Endometrium (tissue), 2 donors: Measurements from ENCODE around the gene GPR132.
"Not testable (repeated sequence)": the region's sequence is repeated elsewhere in the genome, so short reads cannot be mapped to it uniquely, and the experiment has no call there.

Experiments used
- FAIRE-seq: peaks from 2 replicates; lab custom pipeline; 2012; peaks lifted over from hg19 to GRCh38; lab: Jason Lieb, UNC
- donor health status: control.
- donor health status: control.

Gene GPR132

DNA sequence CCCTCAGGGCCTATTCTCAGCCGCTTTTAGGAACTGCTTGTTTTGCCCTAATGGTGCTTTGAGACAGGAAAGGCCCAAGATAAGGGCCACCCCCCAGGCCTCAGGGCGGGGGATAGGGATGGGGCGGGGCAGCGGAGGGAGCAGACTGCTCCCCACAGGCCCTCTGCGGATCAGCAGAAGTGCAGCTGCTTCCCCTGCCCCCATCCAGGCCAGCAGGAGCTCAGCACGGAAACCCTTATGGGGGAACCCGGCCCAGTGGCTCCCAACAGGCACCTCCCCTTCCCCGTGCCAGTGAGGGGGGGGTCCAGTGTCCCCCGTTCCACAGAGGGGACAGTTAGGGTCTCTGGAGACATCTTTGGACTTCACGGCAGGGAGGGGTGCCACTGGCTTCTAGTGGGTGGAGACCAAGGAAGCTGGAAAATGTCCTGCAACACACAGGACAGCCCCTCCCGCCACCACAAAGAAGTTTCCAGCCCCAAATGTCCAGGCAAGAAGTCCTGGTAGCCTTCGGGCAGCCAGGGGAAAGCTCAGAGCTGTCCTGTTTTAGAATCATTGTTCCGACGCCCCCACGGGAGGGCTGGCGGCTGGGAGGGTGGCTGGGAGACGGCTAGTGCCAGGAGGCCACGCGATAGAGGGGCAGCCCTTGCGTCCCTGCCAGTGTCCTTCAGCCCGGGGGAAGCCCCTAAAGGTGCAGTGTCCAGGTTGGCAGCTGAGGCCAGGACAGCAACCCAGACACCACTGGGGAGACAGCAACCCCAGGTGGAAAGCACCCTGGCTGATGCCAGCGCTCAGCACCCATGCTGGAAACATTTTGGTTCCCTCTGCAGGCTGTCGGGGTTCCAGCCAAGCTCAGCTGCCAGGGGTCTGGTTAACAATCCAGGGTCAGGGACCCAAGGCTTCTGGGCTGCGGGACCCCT is 10.4 kb upstream of the GPR132 start:
- FAIRE-seq, result no peak

DNA sequence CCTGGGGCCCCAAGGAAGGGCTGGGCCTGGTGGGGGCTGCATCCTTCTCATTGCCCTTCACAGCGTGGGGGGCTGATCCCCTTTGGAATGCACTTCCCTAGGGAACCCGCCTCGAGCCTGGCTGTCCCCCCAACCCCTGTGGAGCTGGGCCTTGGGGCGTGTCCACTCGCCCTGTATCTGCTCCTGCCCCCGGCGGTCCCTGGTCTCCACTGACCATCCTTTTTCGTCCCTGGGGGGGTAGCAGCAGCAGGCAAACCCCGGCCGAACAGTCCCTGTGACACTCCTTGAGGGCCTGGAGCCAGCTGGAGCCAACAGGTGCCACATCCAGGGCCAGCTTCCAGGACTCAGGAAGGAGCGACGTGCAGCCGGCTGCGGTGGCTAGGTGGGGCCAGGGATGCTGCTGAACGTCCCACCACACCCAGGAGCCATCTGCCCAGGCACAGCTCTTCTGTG is 9.4 kb upstream of the GPR132 start:
- FAIRE-seq, result no peak

DNA sequence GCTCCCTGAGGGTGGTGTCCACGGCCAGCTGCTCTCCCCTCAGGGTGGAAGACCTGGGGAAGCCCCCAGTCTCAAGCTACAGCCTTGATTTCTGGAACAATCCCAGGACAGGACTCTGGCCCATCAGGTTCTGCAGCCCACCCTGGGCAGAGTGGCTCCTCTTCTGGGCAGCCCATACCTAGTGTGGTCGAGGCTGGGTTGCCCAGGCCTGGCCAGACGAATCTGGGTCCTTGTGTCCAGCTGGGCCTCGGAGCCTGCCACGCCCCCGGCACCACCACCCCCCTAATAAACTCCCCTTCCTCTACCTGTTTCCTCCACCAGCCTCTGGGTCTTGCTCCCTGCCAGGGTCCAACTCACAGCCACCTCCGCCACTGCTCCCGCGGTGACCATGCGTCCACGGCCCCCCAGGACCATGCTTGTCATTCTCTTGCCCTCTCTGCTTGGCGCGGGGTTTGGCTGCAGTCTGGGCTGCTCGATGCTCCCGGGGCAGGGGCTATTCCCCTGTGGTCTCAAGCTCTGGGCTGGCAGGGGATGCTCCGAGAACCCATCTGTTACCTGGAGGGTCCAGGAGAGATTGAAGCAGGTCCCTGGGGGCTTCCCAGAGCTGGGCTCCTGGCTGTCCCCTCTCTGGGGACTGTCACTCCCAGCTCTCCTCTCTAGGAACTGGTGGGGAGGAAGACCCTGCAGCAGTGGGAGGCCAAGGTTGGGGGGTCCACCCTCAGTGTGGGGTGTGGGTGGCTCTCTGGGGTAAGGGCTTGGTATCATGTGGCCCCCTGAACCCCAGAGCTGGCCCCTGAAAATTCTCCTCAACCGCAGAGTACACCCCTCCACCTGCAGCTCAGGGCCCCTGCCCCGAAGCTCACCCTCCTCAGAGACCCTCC is 8.7 kb upstream of the GPR132 start:
- no peak for FAIRE-seq

DNA sequence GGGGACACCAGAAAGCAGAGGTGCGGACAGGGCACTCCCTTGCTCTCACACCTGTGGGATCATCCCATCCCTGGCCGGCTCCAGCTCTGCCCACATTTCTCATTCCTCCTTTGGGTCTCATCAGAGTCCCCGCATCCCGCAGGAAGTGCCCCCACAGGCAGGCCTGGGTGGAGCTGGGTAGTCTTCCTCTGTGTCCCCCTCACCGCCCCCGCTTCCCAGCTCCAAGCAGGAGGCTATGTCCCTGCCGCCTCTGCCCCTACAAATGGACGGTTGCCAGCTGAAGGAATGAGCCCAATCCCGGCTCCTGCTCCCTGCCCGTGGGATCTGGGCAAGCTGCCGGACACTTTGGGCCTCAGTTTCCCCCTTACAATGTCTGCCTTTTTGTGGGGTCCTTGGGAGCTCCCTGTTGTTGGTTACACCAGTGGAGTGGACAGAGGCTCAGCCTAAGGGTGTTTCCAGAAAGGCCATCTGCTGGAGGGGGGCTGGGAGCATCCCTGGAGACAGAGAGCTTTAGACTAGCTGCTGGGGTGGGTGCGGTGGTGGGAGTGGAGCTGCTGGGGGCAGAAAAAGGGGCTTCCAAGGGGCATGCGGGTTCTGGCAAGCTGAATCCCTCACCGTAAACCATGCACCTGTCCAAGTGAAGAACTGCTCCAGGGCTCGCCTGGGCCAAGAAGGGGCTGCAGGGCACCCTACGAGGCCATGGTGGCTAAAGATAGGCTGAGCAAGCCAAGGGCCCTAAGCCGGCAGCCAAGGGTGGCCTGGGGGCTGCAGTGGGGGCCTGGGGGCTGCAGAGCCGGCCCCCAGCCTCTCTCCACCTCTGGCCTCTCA is 7.9 kb upstream of the GPR132 start:
- no peak for FAIRE-seq

DNA sequence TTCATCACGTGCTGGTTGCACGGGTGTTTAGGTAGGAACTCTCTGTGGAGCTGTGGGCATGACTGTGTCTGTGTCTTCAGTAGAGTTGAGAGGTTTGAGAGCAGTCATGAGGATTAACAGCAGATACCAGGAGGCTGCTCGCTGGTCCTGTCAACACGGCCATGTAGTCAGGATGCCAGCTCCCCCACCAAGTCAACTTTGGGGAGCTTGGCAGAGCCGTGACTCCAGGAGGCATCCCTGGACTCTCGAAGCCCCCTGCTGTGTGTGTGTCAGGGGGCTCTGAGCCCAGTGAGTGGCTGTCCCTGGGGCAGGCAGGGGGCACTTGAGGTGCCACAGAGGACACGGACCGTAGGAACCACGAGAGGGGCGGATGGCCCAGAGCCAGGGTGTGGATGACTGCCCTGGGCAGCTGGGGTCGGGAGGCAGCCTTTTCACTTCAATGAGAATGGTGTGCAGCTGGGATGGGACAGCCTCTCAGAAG is 7.2 kb upstream of the GPR132 start:
- no peak for FAIRE-seq

DNA sequence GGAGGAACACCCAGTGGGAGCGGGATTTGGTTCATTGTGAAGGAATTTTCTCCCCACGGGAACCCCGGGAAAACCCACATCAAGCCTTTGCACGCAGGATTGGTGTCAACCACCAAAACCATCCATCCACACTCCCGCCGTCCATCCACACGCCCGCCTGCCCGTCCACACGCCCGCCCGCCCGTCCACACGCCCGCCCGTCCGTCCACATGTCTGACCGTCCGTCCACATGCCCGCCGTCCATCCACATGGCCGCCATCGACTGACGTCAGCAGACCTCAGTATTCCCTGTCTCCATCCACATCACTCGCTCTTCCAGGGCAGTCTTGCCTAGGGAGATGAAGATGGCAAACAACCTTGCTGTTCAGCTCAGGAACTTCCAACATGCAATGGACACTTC is 6.7 kb upstream of the GPR132 start:
- no peak for FAIRE-seq

DNA sequence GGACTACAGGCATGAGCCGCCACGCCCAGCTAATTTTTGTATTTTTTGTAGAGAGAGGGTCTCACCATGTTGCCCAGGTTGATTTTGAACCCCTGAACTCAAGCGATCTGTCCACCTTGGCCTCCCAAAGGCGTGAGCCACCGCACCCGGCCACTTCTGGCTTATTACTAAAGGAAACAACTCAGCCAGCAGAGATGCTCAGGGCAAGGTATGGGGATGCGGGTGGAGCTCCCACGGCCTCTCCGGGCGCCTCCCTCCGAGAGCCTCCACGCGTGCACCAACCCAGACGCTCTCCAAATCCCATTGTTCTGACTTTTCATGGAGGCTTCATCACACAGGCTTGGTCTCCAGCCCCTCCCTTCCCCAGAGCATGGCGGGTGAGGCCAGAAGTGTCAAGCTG is 6.1 kb upstream of the GPR132 start:
- FAIRE-seq, result no peak

DNA sequence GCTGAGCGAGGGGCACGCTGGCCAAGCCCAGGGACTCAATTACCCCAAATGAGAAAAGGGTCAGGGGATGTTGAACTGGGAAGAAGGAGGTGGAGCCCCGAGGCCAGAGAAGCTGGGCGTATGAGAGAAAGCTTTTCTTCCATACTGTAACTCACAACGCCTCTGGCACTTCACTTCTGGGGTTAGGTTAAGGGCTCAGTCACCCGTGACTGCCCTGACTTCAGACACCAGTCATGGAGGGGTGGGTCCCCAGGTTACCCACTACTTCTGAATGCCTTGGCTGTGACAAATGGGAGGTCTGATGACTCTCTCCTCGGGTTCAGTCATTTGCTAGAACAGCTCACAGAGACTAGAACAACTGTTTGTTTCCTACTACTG is 5.5 kb upstream of the GPR132 start:
- no peak for FAIRE-seq

DNA sequence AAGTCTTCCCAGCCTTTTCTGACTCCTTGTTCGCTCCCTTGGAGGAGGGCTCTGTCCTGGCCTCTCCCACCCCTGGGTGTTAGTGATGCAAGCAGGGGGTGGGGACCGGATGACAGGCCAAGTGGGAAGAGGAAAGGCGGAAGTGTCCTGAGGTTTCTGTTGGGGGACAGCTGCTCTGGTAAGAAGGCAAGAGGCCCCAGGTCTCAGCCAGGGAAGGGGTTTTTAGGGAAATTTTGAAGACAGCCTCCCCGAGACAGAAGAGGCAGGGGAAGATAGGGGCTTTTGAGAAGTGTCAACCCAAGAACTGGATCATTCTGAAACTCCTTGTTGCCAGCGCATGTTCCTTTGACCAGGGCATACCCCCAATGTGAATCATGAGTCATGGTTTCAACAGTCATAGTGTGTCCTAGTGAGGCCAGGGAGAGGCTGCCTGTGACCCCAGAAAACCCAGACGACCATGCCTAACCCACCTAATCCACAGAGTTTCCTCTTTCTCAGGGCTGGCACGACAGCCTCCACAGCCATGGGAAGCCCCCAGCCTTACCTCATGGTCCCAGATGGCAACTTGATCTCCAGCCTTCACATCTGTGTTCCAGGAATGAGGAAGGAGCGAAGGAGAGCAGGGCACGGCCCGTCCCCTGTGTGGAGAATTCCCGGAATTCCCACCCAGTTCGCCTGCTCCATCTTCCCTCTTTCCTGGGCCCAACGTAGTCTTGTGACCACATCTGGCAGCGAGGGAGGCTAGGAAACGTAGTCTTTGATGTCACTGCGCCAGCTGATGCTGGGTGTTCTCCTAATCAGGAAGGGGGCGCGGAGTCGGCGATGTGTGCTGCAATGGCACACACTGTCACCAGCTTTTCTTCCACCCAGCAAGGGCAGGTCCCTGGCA is 4.9 kb upstream of the GPR132 start:
- FAIRE-seq, result no peak

DNA sequence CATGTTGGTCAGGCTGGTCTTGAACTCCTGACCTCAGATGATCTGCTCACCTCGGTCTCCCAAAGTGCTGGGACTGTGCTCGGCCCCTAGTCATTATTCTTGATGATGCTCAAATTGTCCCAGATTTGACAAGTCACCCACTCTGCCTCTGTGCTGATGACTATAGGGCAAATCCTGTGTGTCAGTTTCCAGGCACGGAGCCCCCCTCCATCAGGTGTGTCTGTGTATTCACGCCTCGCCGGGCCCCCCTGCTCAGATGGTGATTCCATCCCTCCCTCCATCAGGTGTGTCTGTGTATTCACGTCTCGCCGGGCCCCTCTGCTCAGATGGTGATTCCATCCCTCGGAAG is 4.3 kb upstream of the GPR132 start:
- FAIRE-seq, result no peak

DNA sequence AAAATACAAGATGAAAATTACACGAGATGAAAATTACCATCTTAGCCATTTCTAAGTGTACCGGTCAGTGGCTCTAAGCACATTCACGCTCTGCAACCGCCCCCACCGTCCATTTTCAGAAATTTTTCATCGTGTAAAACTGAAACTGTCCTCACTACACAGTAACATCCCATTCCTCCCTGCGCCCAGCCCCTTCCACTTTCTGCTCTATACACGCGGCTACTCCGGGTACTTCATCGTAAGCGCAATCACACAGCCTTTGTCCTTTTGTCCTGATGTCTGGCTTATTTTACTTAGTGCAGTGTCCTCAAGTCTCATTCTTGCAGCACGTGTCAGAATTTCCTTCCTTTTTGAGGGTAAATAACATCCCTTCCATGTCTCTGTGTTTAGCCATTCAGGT is 3.6 kb upstream of the GPR132 start:
- FAIRE-seq, result no peak

DNA sequence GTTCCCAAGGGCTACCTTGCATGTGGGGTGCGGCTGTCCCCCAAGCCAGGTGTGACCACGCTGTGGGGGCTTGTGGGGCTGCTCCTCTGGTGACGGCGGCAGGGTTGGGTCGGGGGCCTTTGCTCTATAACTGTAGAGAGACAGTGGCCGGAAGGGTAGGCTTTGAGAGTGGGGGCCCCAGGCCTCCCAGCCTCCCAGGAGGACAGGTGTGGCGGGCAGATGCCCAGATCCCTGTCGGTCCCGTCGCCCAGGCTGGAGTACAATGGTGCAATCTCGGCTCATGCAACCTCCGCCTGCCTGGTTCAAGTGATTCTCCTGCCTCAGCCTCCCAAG is 2.7 kb upstream of the GPR132 start:
- no peak for FAIRE-seq

DNA sequence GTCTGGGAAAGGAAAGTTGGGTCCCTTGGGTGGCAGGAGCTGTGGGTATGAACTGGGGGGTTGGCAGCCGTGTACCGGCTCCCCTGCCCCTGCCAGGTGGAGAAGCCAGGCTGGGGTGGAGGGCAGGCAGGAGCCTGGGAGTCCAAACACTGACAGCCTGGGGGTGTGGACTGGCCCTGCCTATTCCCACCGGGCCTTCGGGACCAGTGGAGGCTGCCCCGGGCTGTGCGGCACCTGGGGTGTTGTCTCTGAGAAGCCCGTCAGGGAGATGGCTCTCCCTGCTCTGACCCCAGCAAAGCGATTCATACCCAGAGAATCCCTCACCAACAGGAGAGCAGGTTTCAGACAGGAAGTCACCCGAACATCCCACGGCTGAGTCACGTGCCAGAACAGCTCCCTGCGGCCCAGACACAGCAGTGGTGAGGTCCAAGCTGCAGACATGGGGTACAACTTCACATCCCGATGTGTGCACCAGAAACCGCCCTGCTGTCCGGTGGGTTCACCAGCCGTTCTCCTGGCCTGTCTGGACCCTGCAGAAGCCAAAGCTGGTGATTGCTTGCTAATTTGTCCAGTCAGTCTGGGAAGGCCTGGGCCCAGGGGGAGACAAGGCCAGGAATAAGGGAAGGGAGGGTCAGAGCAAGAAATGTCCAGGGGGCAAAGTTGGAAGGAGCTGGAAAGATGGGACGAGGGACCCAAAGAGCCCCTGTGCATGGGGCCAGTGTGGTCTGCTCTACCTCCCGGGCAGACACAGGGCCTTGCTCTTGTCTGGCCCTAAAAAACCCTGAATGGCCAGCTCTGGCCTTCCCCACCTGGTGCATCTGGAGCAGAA is 2.1 kb upstream of the GPR132 start:
- FAIRE-seq, result no peak

DNA sequence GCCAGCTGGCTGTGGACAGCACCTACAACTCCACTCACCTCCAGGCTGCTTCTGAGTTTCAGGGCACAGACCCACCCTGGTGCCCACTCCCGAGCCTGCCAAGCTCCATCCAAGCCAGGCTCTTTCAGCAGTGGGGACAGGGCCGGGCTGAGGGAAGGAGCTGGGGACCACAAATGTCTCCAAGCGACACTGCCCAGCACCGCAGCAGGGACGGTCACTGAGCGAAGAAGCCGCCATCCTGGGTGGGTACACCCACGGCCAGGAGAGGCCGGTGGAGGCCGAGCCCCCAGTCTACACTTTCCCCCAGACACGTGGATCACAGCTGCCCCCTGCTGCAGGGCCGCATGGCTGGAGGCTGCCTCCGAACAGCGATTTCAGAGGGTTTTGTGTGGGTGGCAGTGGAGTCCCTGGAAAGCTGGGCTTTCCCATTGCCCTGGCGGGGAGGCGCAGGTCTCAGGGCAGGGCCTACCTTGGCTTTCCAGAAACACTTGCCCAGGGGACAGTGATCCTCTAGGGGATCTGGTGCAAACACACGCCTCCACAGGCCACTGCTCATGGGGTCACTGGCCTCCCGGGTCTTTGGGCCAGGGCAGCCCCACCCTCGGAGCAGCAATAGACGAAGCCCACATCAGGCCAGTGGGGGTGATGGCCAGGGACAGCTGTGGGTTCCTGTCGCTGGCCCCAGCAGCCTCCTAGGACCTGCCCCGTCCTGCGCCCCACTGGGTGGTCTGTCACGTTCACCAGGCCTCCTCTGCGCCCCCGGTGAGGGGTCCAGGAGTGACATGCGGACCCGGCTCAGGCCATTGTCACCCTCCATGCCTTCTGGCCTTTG is 1.2 kb upstream of the GPR132 start:
- no peak for FAIRE-seq

DNA sequence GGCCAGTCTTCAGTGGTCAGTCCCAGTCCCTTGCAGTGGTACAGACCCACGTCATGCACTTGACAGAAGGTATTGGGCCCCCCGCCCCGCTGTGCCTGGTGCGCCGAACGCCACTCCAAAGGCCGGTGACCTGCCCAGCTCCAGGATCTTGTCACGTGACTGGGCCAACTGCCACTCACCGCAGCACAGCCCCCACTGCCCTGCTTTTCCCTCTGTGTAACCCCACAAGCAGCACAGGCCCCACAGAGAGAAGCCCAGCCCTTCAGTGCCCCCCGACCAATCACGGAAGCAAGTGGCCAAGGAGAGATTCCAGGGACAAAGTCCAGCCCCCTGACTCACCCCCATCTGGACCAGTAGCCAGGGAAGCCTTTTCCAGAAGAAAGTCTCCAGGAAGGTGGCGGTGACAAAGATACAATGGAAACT is 498 bp downstream of the GPR132 start:
- no peak for FAIRE-seq

DNA sequence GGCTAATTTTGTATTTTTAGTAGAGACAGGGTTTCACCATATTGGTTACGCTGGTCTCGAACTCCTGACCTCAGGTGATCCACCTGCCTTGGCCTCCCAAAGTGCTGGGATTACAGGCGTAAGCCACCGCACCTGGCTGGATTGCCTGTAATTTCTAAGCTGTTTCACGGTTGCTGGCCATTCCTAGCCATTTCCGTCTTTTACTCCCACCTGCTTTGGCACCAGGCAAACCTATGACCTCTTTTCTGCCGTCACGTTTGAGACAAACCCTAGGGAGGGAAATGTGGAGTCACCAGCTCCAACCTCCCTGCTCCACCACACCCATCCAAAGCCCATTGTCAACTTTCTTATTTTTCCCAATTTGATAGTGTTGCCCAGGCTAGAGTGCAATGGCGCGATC is 1.2 kb downstream of the GPR132 start:
- no peak for FAIRE-seq

DNA sequence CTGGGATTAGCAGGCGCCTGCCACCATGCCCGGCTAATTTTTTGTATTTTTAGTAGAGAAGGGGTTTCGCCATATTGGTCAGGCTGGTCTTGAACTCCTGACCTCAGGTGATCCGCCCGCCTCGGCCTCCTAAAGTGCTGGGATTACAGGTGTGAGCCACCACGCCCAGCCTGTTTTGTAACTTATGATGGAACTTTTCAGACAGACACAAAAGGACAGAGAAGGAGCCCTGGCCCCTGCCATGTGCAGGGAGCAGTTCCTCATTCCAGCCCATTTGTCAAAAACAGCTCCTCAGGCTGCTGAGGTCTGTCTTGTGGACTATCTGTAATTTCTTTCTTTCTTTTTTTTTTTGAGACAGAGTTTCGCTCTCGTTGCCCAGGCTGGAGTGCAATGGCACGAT is 1.7 kb downstream of the GPR132 start:
- FAIRE-seq, result not testable (repeated sequence)

DNA sequence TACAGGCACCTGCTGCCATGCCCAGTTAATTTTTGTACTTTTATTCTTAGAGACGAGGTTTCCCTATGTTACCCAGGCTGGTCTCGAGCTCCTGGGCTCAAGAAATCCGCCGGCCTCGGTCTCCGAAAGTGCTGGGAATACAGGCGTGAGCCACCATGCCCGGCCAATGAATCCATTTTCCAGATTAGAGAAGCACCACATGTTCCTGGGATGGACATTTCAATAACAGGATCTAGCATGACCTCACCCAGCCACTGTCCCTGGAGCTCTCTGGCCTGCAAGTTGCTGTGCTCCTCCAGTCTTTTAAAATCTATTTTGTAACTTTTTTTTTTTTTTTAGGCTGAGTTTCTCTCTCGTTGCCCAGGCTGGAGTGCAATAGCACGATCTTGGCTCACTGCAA is 2.2 kb downstream of the GPR132 start:
- no peak for FAIRE-seq

DNA sequence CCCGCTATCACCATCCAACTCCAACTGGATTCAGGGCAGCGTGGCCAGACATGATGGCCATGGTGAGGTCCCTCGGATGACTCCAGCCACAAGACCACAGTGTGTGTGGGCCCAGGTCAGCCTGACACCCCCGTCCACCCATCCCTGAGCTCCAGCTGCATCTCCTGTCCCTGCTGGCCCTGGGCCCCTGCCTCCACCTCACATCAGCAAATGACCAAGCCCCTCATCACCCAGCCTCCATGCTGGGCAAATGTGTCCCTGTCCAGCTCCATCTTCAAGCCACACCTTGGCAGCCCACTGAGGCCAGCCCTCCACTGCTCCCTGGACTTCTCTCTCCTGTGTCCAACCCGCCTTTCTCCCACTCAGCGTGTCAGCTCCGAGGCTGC is 3.2 kb downstream of the GPR132 start:
- FAIRE-seq, result no peak
